ENCODE results near the gene IPO9.

GRCh38 chr1:201885531-201886075, 56.6 kb downstream of the IPO9 start:
- no peak for TF ChIP-seq POLR2A (IDR thresholded peaks at IDR 0.05)
- TF ChIP-seq, protein P1, sequence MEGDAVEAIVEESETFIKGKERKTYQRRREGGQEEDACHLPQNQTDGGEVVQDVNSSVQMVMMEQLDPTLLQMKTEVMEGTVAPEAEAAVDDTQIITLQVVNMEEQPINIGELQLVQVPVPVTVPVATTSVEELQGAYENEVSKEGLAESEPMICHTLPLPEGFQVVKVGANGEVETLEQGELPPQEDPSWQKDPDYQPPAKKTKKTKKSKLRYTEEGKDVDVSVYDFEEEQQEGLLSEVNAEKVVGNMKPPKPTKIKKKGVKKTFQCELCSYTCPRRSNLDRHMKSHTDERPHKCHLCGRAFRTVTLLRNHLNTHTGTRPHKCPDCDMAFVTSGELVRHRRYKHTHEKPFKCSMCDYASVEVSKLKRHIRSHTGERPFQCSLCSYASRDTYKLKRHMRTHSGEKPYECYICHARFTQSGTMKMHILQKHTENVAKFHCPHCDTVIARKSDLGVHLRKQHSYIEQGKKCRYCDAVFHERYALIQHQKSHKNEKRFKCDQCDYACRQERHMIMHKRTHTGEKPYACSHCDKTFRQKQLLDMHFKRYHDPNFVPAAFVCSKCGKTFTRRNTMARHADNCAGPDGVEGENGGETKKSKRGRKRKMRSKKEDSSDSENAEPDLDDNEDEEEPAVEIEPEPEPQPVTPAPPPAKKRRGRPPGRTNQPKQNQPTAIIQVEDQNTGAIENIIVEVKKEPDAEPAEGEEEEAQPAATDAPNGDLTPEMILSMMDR (IDR thresholded peaks at IDR 0.05), result no peak
